HEK293T (cell line): ENCODE measurements around the gene TXNRD2.

Source experiments
- FOXM1 ChIP-seq: fragments of 450-650 bp; IDR thresholded peaks from 2 replicates; pipeline ENCODE4 v1.6.1; 2017; ENCODE audit warnings: mild to moderate bottlenecking, borderline replicate concordance
- NFRKB ChIP-seq: fragments of 450-650 bp; IDR thresholded peaks from 2 replicates; pipeline ENCODE4 v1.6.1; 2016; ENCODE audit warnings: mild to moderate bottlenecking, moderate library complexity
- SP1 ChIP-seq: fragments of 450-650 bp; IDR thresholded peaks from 2 replicates; pipeline ENCODE4 v1.6.1; 2017
- TARDBP ChIP-seq: fragments of 450-650 bp; IDR thresholded peaks from 2 replicates; pipeline ENCODE4 v1.6.1; 2016
- ZNF384 ChIP-seq: fragments of 450-650 bp; IDR thresholded peaks from 2 replicates; pipeline ENCODE4 v1.6.1; 2016

DNA sequence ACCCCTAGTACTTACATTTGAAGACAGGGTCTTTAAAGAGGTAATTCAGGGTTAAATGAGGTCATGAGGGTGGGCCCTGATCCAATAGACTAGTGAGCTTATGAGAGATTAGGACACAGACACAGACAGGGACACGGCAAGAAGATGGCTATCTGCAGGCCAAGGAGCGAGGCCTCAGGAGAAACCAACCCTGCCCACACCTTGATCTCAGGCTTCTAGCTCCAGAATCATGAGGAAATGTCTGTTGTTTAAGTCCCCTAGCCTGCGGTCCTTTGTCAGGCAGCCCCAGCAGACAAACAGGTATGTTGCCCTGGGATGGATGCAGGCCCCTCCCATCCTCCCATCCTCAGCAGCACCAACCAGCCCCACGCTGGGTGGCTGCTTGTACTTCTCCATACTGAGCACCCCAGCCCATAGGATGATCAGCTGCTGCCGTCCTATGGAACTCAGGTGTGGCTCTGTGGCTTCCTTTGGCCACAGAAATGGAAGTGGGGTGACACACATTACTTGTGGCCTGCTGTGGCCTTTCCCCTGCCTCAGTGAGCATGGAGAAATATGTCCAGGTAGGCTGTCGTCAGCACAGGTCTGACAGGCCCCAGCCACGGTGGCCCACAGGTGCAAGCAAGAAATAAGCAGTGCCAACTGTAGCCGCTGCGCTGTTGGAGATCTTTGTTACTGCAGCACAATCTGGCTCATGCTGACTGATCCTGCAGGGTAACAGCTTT is 94.8 kb downstream of the TXNRD2 start:
- TF ChIP-seq NFRKB, result no peak
- TF ChIP-seq SP1, result no peak
- no peak for TF ChIP-seq FOXM1
- no peak for TF ChIP-seq ZNF384
- no peak for TF ChIP-seq TARDBP
